Adrenal gland (tissue), 12 donors: ENCODE data around the gene GTF3C5. TPM values are rescaled to one million over a fixed set of nuclear protein-coding genes. Genes with fewer than 3 reads are reported as not detected.
"Not testable (repeated sequence)": the region's sequence is repeated elsewhere in the genome, so short reads cannot be mapped to it uniquely, and the experiment has no call there.

Experiments used
- DNase-seq, 7 donors: peaks; one replicate each; pipeline ENCODE4 v3.0.0-alpha.2; 2019 to 2020
- H3K27ac ChIP-seq, 5 donors: fragments of 200-600 bp; sonication (generic) in 4 of 5; 1 replicate in 3 of 5; 2 replicates in 2 of 5; pipeline versions ENCODE4 v1.5.1 to v1.8.0; 2016 to 2020; ENCODE audit warnings: mild to moderate bottlenecking in 1 of 5
- H3K27me3 ChIP-seq: fragments of 200-600 bp; 2 replicates; pipeline ENCODE4 v1.8.0; 2021
- H3K36me3 ChIP-seq, 2 donors: fragments of 200-600 bp; replicated peaks in 1 of 2; 1 replicate in 1 of 2; 2 replicates in 1 of 2; pipeline versions ENCODE4 v1.5.1 to v1.8.0; 2018 to 2022
- H3K4me1 ChIP-seq, 2 donors: fragments of 200-600 bp; replicated peaks in 1 of 2; 1 replicate in 1 of 2; 2 replicates in 1 of 2; pipeline versions ENCODE4 v1.5.1 to v1.8.0; 2018 to 2021
- H3K4me3 ChIP-seq, 4 donors: fragments of 200-600 bp; sonication (generic) in 3 of 4; one replicate each; pipeline ENCODE4 v1.5.1; 2016 to 2018
- H3K9me3 ChIP-seq, 3 donors: fragments of 200-600 bp; sonication (generic) in 1 of 3; replicated peaks in 1 of 3; 1 replicate in 2 of 3; 2 replicates in 1 of 3; pipeline versions ENCODE4 v1.5.1 to v1.8.0; 2016 to 2021
- CTCF ChIP-seq, 6 experiments: fragments of 450-650 bp in 4 of 6; fragments of 200-600 bp in 2 of 6; sonication (generic) in 1 of 6; IDR thresholded peaks; 1 replicate in 5 of 6; 2 replicates in 1 of 6; pipeline versions ENCODE4 v1.5.1 to v1.8.0; 2016 to 2021; ENCODE audit warnings: antibody characterized with exemption in 6 of 6, mild to moderate bottlenecking in 2 of 6, moderate library complexity in 1 of 6
- POLR2A ChIP-seq, 2 donors: fragments of 450-650 bp; IDR thresholded peaks; one replicate each; pipeline ENCODE4 v1.6.1; 2017; ENCODE audit warnings: antibody characterized with exemption in 2 of 2, mild to moderate bottlenecking in 2 of 2, moderate library complexity in 1 of 2
- WGBS, 4 donors: extraction: QIAGEN DNeasy Blood & Tissue Kit in 2 of 4; methylation state at CpG; one replicate each; pipeline versions ENCODE4 v1.1.5 to v1.1.7; 2013 to 2017; 5-methylcytosine and 5-hydroxymethylcytosine counted together
- intact Hi-C, 2 donors: fragments of 100-400 bp; cut with DNase I; formaldehyde crosslinking; loops; one replicate each; pipeline versions ENCODE4 v1.14.1 to v1.15.0; 2022 to 2023
- polyA plus RNA-seq, 3 donors: library from polyadenylated mRNA; stranded (reverse); fragments of 200-250 nt in 2 of 3; fragments of 350-450 nt in 1 of 3; fragmentation: Illumina TruSeq in 1 of 3; extraction: RNeasy Lipid Tissue Mini Kit (QIAGEN cat#74804) in 1 of 3; gene quantifications; one replicate each; pipeline ENCODE4 v1.2.3, GENCODE V29; 2013 to 2014
- total RNA-seq, 9 donors: library from RNA; depleted of rRNA in 4 of 9; stranded (reverse); fragments of >200 nt in 4 of 9; fragments of 120-200 nt in 1 of 9; fragmentation: NEBNext Ultra II Directional in 1 of 9; extraction: Animal tissue kit (Norgen Biotek cat#: 25700) in 1 of 9; gene quantifications; one replicate each; pipeline versions ENCODE4 v1.1.0 to v1.2.4, GENCODE V29; 2013 to 2023
- donor health status: healthy with polysubstance abuse.
- donor health status: Bipolar disorder and iron deficiency.
- donor health status: DM: yes; HTN: yes; CAD: no.
- donor health status: DM: no; HTN: no; CAD: no.
- donor health status: DM: no; HTN: no; CAD: no.
- donor health status: DM: yes; HTN: yes; CAD: no.

GTF3C5 gene
- total and polyA plus RNA-seq, 12 donors, result 43.9 to 139 (median 61.5) TPM

- 66 to 81% (median 73%) methylated on average over 6 to 7 of the region's 7 CpGs for WGBS, 4 donors
- Histone ChIP-seq H3K27me3 (no peaks in the 10 kb centered on the region), H3K27ac (no peak overlapping the region), H3K4me3 (no peak overlapping the region), H3K36me3 (peaks cover 0 to 34% of the 10 kb centered on the region in 2 donors), H3K9me3 (no peaks in the 10 kb centered on the region), H3K4me1 (peaks cover 0 to 6% of the 10 kb centered on the region in 2 donors)
- DNase-seq, result no peak
- intact Hi-C loops, result no loop called here
- no peak for TF ChIP-seq POLR2A (IDR thresholded peaks at IDR 0.05)
- TF ChIP-seq CTCF (IDR thresholded peaks at IDR 0.05), result no peak
Measured at GRCh38 chr9:133059623-133060022, 28.8 kb downstream of the GTF3C5 start.

- H3K36me3 ChIP-seq, result peaks cover 0 to 25% of the 10 kb centered on the region in 2 donors
- 57 to 80% (median 66%) methylated on average over 4 to 6 of the region's 6 CpGs for WGBS, 4 donors
- intact Hi-C loops, result no loop called here
- TF ChIP-seq POLR2A (IDR thresholded peaks at IDR 0.05) (no peak), CTCF (IDR thresholded peaks at IDR 0.05) (no peak)
- DNase-seq, result no peak
- peaks cover 0 to 6% of the 10 kb centered on the region in 2 donors for H3K4me1 ChIP-seq
- H3K27ac ChIP-seq, result no peak overlapping the region
- no peaks in the 10 kb centered on the region for H3K9me3 ChIP-seq
- H3K27me3 ChIP-seq, result no peaks in the 10 kb centered on the region
- no peak overlapping the region for H3K4me3 ChIP-seq
Measured at GRCh38 chr9:133060417-133060841, 29.6 kb downstream of the GTF3C5 start.

GRCh38 chr9:133061019-133061763, 30.4 kb downstream of the GTF3C5 start:
- H3K4me1 ChIP-seq, H3K4me3 ChIP-seq, H3K27me3 ChIP-seq, DNase-seq, intact Hi-C loops, H3K9me3 ChIP-seq, H3K27ac ChIP-seq: not testable (repeated sequence)
- H3K36me3 ChIP-seq, result peaks cover 0 to 18% of the 10 kb centered on the region in 2 donors
- 38 to 57% (median 50%) methylated on average over 7 to 14 of the region's 14 CpGs for WGBS, 4 donors

- H3K4me3 ChIP-seq, intact Hi-C loops, H3K9me3 ChIP-seq, H3K27ac ChIP-seq, H3K27me3 ChIP-seq, DNase-seq, H3K4me1 ChIP-seq: not testable (repeated sequence)
- 54 to 100% (median 59%) methylated on average over 1 to 2 of the region's 9 CpGs for WGBS, 4 donors
- peaks cover 0 to 12% of the 10 kb centered on the region in 2 donors for H3K36me3 ChIP-seq
Measured at GRCh38 chr9:133061764-133062145, 31.0 kb downstream of the GTF3C5 start, which contains the start of gene CEL. Gene CEL (plus strand): TSS chr9:133061981. CDS start chr9:133062003, 22 bp downstream.

- H3K36me3 ChIP-seq, H3K27me3 ChIP-seq, H3K27ac ChIP-seq, H3K4me3 ChIP-seq, intact Hi-C loops, H3K9me3 ChIP-seq, H3K4me1 ChIP-seq, DNase-seq: not testable (repeated sequence)
- WGBS, 4 donors, result 62 to 82% (median 77%) methylated on average over 3 to 5 of the region's 8 CpGs
Measured at GRCh38 chr9:133062569-133062968, 31.8 kb downstream of the GTF3C5 start.

GRCh38 chr9:133063159-133063499, 32.3 kb downstream of the GTF3C5 start:
- Histone ChIP-seq H3K27ac (no peak overlapping the region), H3K36me3 (no peaks in the 10 kb centered on the region), H3K27me3 (no peaks in the 10 kb centered on the region), H3K4me3 (no peak overlapping the region), H3K9me3 (no peaks in the 10 kb centered on the region), H3K4me1 (peaks cover 0 to 6% of the 10 kb centered on the region in 2 donors)
- DNase-seq, result no peak
- no peak for TF ChIP-seq CTCF (IDR thresholded peaks at IDR 0.05)
- no peak for TF ChIP-seq POLR2A (IDR thresholded peaks at IDR 0.05)
- 60 to 88% (median 84%) methylated on average over 1 to 8 of the region's 8 CpGs for WGBS, 4 donors
- intact Hi-C loops, result no loop called here
